HG03354 (cell line): Measurements from ENCODE around the gene SYNJ2.

Experiments used
- ATAC-seq: cut with Tn5 transposase; IDR thresholded peaks from one replicate; pipeline ENCODE4 v1.9.1; 2021; ENCODE audit warnings: mild to moderate bottlenecking; ENCODE audit not compliant: unreplicated experiment, poor library complexity, severe bottlenecking

The SYNJ2 gene

DNA sequence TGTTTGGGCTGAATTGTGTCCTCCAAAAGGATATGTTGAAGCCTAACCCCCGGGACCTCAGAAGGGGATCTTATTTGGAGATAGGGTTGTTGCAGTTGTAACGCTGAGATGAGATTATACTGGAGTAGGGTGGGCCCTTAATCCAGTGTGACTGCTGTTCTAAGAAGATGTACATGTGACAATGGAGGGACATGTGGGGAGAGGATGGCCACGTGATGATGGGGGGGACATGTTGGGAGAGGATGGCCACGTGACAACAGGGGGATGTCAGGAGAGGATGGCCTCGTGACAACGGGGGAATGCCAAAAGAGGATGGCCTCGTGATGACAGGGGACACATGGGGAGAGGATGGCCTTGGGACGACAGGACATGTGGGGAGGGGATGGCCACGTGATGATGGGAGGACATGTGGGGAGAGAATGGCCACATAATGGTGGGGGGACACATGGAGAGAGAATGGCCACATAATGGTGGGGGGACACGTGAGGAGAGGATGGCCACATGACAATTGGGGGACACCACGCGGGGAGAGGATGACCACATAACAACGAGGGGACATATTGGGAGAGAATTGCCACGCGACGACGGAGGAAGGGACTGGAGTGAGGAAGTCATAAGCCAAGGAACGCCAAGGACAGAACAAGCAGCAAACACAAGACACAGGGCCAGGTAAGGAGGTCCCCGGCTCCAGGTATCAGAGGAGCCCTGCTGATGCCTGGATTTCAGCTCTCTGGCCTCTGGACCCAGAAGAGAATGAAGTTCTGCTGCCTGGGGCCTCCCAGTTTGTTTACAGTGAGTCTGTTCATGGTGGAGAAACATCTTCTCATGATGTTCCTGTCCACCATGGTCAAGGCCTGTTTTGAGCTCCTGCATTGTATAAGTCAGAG lies 29.2 kb downstream of the SYNJ2 start:
- no peak for ATAC-seq

DNA sequence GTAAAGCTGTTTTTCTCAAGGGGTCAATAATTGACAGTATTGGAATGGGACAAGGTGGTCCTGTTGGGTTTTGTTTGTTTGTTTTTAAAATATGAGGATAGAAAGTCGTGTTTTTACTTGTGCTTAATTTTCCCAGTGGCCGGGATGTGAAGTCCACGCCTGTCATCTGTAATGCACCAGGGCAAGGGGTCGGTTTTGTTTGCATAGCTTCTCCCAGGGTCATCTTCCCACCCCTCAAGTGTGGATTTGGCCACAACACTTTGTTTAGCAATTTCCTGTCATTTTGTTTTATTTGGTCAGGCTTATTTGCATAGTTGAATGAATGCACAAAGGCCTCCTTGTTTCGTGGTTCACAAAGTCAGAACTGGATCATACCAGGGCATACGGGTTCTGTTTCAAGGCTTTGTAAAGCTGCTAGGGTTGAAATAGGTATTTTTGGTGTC lies 29.8 kb downstream of the SYNJ2 start:
- ATAC-seq = no peak

DNA sequence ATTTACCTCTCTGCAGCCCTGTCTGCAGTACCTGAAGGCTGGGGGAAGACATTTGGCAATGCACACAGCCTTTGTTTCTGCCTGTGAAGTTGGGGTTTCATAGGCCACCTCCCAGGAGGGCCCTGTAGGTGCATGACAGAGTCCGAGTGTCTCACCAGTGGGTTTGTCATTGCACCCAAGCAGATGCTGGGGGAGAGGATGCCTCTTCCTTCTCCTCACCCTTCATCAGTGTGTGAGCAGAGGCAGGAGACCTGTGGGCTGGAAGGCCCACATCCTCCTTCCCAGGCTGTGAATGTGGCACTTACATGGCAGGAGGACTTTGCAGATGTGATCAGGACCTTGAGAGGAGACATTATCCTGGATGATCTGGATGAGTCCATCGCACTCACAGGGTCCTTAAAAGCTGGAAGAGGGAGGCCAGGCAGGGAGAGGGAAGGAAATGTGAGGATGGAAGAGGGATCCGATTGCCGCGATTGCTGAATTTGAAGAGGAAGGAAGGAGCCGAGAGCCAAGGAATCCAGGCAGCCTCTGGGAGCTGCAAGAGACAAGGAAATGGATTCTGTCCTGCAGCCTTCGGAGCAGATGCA lies 30.4 kb downstream of the SYNJ2 start:
- ATAC-seq = no peak

GRCh38 chr6:158013904-158014504 lies 32.3 kb downstream of the SYNJ2 start:
- peak; percentile 55 for ATAC-seq

- ATAC-seq = no peak
Measured at GRCh38 chr6:158014505-158015187, 33.0 kb downstream of the SYNJ2 start.

GRCh38 chr6:158015188-158015506 lies 33.5 kb downstream of the SYNJ2 start:
- no peak for ATAC-seq

DNA sequence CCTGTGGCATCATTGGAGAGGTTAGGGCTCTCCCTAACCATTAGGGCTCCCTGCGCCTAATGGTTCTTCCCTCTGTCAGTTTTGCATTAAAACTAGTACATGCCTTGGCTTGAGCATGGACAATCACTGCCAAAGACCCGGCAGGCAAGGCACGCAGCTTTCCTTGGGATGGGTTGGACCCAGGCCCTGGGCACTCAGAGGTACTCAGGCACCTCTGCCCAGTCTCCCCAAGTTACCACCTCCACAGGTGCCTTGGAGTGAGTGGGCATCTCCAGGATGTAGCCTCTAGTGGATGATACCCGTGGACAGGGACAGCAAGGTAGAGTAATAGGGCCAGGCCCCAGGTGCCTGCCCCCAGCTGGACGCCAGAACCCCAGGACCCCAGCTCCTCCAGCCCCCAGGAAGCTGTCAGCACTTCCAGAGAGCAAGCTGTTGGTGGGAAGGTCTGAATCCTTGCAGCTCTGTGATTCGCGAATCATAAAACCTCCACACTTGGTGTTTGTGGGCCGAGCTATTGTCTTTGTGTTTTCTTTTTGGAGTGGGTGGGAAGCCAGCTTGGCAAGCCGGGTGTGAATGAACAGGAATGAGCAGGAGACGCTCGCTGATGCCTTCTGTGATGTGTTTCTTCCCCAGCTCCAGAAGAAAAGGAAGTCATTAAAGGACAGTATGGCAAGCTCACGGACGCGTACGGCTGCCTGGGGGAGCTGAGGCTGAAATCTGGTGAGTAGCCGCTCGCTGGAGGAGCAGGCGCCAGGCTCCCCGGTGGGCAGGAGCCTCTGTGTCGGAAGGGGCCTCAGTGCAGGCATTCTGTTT lies 35.1 kb downstream of the SYNJ2 start:
- no peak for ATAC-seq

DNA sequence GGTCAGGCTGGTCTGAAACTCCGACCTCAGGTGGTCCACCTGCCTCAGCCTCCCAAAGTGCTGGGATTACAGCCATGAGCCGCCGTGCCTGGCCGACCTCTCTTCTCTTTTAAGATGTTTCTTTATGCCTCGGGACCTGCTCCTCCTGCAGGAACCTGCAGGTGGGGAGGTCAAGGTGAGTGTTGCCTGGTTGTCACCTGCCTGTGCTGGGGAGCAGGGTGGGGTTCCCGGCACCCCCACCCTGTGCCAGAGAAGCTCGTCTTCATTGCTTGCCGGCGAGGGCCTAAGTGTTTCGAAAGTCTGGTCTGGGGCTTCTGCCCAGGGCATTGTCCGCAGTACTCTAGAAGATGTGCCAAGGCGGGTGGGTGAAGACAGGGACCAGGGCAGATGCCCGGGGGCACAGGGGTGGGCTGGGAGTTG lies 36.0 kb downstream of the SYNJ2 start:
- ATAC-seq = no peak

DNA sequence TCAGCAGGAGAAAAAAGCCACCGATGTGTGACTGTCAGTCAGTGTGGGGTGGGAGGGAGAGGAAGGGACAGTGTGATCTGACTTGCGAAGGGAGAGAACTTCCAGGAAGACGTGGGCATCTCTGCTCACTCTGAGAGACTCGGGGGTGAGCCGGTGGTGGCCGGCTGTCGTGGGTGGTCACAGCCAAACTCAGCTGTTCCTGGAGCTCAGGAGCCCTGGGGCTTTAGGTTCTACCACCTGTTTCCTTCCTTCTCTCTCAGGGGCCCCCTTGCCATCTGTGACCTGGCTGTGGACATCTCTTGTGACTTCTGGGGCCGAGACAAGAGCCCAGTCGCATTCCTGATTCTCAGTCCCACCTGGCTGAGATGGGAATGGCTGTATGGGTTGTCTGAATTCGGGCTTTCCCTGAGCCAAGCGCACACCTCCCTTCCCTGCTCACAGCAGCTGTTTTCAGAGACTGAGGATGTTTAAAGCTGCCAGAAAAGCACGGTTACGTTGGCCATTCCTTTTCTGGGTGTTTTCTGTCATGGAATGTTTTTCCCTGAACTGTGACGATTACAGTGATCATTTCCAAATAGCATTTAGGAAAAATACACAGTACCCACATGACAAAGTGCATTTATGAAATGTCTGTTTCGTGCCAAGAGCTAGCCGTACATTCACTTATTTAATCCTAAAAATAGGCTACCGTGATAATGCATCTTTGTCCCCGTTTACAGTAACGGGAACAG lies 36.5 kb downstream of the SYNJ2 start:
- ATAC-seq = no peak

DNA sequence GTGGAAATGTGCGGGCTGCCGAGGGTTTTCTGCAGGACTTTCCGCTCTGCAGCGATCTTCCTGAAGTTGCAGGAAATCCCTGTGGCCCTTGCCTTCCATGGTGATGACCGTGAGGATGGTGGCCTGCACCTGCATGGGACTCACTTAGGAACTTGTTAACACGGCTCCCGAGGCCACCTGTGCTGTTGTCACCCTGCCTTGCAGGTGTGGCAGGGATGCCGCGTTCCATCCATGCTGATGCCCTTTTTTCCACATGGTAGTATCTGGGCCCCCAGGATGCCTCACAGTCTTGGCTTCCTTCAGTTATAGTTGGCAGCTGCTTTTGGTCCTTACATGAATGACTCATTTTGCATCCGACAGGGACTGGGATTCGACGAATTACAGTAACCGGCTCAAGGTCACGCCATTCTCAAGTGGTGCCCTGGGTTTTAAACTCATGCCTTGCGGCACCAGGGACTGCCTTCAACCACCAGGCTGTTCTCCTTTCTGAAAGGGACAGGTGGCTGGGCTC lies 37.2 kb downstream of the SYNJ2 start:
- ATAC-seq = no peak

GRCh38 chr6:158019416-158019815 lies 37.8 kb downstream of the SYNJ2 start:
- ATAC-seq = no peak

DNA sequence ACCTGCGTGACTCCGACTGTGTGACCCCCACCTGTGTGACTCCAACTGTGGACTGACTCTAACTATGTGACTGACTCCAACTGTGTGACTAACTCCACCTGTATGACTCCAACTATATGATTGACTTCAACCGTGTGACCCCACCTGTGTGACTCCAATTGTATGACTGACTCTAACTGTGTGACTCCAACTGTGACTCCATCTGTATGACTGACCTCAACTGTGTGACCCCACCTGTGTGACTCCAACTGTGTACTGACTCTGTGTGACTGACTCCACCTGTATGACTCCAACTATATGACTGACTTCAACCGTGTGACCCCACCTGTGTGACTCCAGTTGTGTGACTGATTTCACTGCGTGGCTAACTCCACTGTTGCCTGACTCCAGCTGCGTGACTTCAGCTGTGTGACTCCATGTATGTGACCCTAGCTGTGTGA lies 38.6 kb downstream of the SYNJ2 start:
- ATAC-seq = no peak

GRCh38 chr6:158020811-158021210 lies 39.1 kb downstream of the SYNJ2 start:
- no peak for ATAC-seq

- no peak for ATAC-seq
Measured at GRCh38 chr6:158021376-158021775, 39.7 kb downstream of the SYNJ2 start.

DNA sequence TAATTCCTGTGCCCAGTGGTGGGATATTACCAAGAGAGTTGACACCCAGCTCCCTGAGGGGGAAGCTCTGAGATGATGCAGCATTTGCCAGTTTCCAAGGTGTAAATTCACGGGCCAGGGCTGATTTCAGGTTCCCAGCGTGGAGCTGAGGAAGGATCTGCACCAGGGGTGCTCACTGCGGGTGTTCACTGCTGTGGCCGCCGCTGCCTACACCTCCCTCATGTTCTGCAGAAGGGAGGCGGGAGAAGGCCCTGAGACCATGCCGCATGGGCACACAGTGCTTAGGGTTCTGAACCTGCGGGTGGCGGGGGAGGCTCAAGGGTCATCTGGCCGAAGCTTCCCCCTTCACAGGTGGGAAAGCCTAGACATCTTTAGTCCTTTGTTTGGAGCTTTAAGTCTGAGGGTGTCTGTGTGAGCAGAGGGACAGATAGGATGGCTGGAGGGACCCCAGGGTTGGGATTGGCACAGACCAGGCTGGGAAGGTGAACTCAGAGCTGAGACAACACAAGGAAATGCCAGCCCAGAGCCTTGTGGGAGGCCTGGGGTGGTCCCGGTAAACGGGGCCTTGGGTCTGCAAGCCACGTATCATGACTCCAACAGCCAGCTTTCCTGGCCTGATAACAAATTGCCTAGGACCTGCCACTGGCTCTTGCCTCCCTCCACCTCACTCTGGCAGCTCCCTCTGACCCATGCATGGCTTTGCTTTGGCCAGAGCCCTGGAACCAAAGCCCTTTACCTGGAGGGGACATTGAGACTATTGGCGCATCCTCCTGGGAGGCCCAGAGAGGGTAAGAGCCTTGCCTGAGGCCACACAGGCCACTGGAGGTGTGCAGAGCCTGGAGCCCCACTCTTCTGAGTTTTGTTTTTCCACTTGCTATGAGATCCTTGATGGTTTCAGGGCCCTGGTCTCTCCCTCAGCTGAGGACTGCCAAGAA lies 40.4 kb downstream of the SYNJ2 start:
- no peak for ATAC-seq

DNA sequence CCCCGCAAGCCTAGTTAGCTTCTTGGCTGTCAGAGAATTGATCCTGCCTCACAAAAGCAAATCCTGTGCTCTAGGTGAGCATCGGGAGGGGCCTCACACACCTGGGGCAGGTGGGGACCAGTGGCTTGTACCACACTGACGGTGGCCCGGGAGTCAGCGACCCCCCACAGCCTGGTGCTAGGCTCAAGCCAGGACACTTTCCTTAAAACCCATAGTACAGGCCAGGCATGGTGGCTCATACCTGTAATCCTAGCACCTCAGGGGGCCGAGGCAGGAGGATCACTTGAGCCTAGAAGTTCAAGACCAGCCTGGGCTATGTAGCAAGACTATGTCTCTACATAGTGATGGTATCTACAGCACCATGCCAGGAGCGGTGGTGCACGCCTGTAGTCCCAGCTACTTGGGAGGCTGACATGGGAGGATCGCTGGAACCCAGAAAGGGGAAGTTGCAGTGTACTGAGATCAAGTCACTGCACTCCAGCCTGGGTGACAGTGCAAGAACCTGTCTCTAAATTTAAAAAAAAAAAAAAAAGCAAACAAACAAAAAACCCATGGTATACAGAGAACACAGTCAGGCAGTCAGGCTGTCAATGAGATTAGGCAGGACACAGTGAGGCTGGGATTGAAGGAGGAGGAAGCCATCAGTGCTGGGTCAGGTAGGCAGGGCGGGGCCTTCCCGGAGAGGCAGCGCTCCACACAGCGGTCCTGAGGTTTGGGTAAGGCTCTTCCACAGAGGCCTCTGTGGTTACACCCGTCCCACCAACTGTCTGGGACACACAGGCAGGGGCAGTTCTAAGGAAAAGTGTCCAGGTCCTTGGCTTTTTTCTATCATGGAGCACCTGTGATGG lies 41.3 kb downstream of the SYNJ2 start:
- ATAC-seq = no peak

- no peak for ATAC-seq
Measured at GRCh38 chr6:158023597-158023939, 41.9 kb downstream of the SYNJ2 start.
